PC-3 (cell line): ENCODE data around the gene NPR1. TPM values are rescaled to one million over a fixed set of nuclear protein-coding genes. Genes with fewer than 3 reads are reported as not detected.
"Not testable (repeated sequence)": the region's sequence is repeated elsewhere in the genome, so short reads cannot be mapped to it uniquely, and the experiment has no call there.

Source experiments
- ATAC-seq: fragments of 200-7000 bp; cut with Tn5 transposase; 2 replicates; pipeline ENCODE4 v1.9.1; 2020; ENCODE audit warnings: mild to moderate bottlenecking, moderate library complexity
- BruUV-seq: library from RNA; stranded (reverse); fragments of 400-500 nt; replicated peaks from 2 replicates; lab custom pipeline; 2021; lab: Mats Ljungman, UMichigan
- CTCF ChIA-PET: fragments of 300-600 bp; sonication (Branson Sonifier 250); formaldehyde crosslinking; loops from one replicate; lab custom pipeline; 2022; ENCODE audit warnings: antibody characterized with exemption; lab: Charles Lee
- POLR2A ChIA-PET: fragments of 300-600 bp; sonication (Branson Sonifier 250); formaldehyde crosslinking; loops from one replicate; lab custom pipeline; 2022; ENCODE audit warnings: antibody characterized with exemption; ENCODE audit not compliant: unreplicated experiment; lab: Charles Lee
- DNase-seq: peaks from one replicate; pipeline ENCODE4 v3.0.0-alpha.2; 2015
- H2AFZ ChIP-seq: fragments of 300-600 bp; sonication (generic); 2 replicates; pipeline ENCODE4 v1.6.0; 2016; ENCODE audit warnings: antibody characterized with exemption, low read length
- H3F3A ChIP-seq: fragments of 300-600 bp; sonication (generic); one replicate; pipeline ENCODE4 v1.6.0; 2017; ENCODE audit warnings: antibody characterized with exemption, low read length, control low read depth, mild to moderate bottlenecking; ENCODE audit not compliant: unreplicated experiment
- H3K27ac ChIP-seq: fragments of 300-600 bp; sonication (generic); 2 replicates; pipeline ENCODE4 v1.5.1; 2016; ENCODE audit warnings: mild to moderate bottlenecking, low read length
- H3K27me3 ChIP-seq: fragments of 300-600 bp; sonication (generic); 2 replicates; pipeline ENCODE4 v1.6.1; 2016; ENCODE audit warnings: low read length, mixed read lengths
- H3K36me3 ChIP-seq: fragments of 300-600 bp; sonication (generic); 2 replicates; pipeline ENCODE4 v1.6.1; 2016; ENCODE audit warnings: low read depth, mixed run types, low read length, mixed read lengths
- H3K4me1 ChIP-seq: fragments of 300-600 bp; sonication (generic); 2 replicates; pipeline ENCODE4 v1.5.1; 2016; ENCODE audit warnings: low read length; ENCODE audit not compliant: insufficient read depth
- H3K4me2 ChIP-seq: fragments of 300-600 bp; sonication (generic); 2 replicates; pipeline ENCODE4 v1.6.0; 2016; ENCODE audit warnings: low read length
- H3K4me3 ChIP-seq: fragments of 300-600 bp; sonication (generic); 2 replicates; pipeline ENCODE4 v1.5.1; 2016; ENCODE audit warnings: mild to moderate bottlenecking, low read length, mixed read lengths
- H3K79me2 ChIP-seq: fragments of 300-600 bp; sonication (generic); 2 replicates; pipeline ENCODE4 v1.6.1; 2017; ENCODE audit warnings: low read length, mixed read lengths
- H3K9ac ChIP-seq: fragments of 300-600 bp; sonication (generic); 2 replicates; pipeline ENCODE4 v1.6.0; 2016; ENCODE audit warnings: mild to moderate bottlenecking, low read length
- H3K9me2 ChIP-seq: fragments of 300-600 bp; sonication (generic); replicated peaks from 2 replicates; pipeline ENCODE4 v1.6.1; 2016; ENCODE audit warnings: mixed run types, low read length, mixed read lengths
- H3K9me3 ChIP-seq: fragments of 300-600 bp; sonication (generic); 2 replicates; pipeline ENCODE4 v1.6.1; 2016; ENCODE audit warnings: low read length, mixed read lengths
- H4K20me1 ChIP-seq: fragments of 300-600 bp; sonication (generic); 2 replicates; pipeline ENCODE4 v1.6.1; 2016; ENCODE audit warnings: low read length, mixed read lengths
- CTCF ChIP-seq: fragments of 300-600 bp; sonication (generic); conservative IDR thresholded peaks from 2 replicates; pipeline ENCODE4 v1.5.1; 2017; ENCODE audit warnings: antibody characterized with exemption, low read depth, mild to moderate bottlenecking, low read length
- EZH2 ChIP-seq: fragments of 300-600 bp; sonication (generic); IDR thresholded peaks from one replicate; pipeline ENCODE4 v1.6.1; 2017; ENCODE audit warnings: antibody characterized with exemption, mild to moderate bottlenecking, low read length; ENCODE audit not compliant: unreplicated experiment
- EZH2phosphoT487 ChIP-seq: fragments of 300-600 bp; sonication (generic); IDR thresholded peaks from 2 replicates; pipeline ENCODE4 v1.6.1; 2018; ENCODE audit warnings: mild to moderate bottlenecking, antibody characterized with exemption, low read length, borderline replicate concordance
- intact Hi-C: fragments of 100-400 bp; cut with micrococcal nuclease; formaldehyde crosslinking; loops from 2 replicates; pipeline ENCODE4 v1.9.0; 2023
- total RNA-seq: library from RNA; depleted of rRNA; stranded (reverse); fragments of >200 nt; gene quantifications from 2 replicates; pipeline ENCODE4 v1.2.3, GENCODE V29; 2014

NPR1 gene
- total RNA-seq, 1 experiment from 2014 or later: 0.84 TPM

- peaks cover 40% of the 10 kb centered on the region for H3K36me3 ChIP-seq
- H3K9me2 ChIP-seq: no peaks in the 10 kb centered on the region
- ChIA-PET CTCF (no interaction called here), POLR2A (interaction anchor here (0.8 to 1.2 kb wide), 2 partner anchors 44 to 57 kb away, joined by 3 to 18 read pairs; partner anchors contain the start of genes INTS3 and S100A13)
- H2AFZ ChIP-seq: peak within 1 kb of the TSS; percentile 90
- peaks cover 17% of the 10 kb centered on the region for H3K4me1 ChIP-seq
- H3K79me2 ChIP-seq: peaks cover 48% of the 10 kb centered on the region
- peaks cover 18% of the 10 kb centered on the region for H4K20me1 ChIP-seq
- H3K4me2 ChIP-seq: peak within 1 kb of the TSS; percentile 94
- H3K27me3 ChIP-seq: no peaks in the 10 kb centered on the region
- H3K9me3 ChIP-seq: no peaks in the 10 kb centered on the region
- TSS peak; percentile 97 for BruUV-seq
- DNase-seq (peak; percentile 100), ATAC-seq (peak; percentile 87)
- TF ChIP-seq CTCF (peak; percentile 54), EZH2phosphoT487 (no peak), EZH2 (no peak)
- intact Hi-C loops: loop anchor here (1.0 to 10.0 kb wide), 5 partner anchors 37 to 316 kb away; partner anchors contain the start of genes CHTOP and S100A9
- peak within 1 kb of the TSS; percentile 95 for H3K9ac ChIP-seq
- H3K4me3 ChIP-seq: peak within 1 kb of the TSS; percentile 89
- H3F3A ChIP-seq: peaks cover 18% of the 10 kb centered on the region
- H3K27ac ChIP-seq: peak within 1 kb of the TSS; percentile 52
These were observed 7.4 kb upstream of the NPR1 start, which contains the start of gene ILF2 for GRCh38 chr1:153670859-153671627. Gene ILF2 (minus strand): TSS chr1:153670993. CDS start chr1:153670922, 71 bp downstream.

GRCh38 chr1:153671628-153672353 is 6.7 kb upstream of the NPR1 start:
- not testable (repeated sequence) for H3K9me2 ChIP-seq, BruUV-seq, H3K9me3 ChIP-seq, DNase-seq, H3K27me3 ChIP-seq
- peak overlapping the region; percentile 60 for H3K9ac ChIP-seq
- H3K4me2 ChIP-seq: peak overlapping the region; percentile 78
- H4K20me1 ChIP-seq: peaks cover 18% of the 10 kb centered on the region
- H2AFZ ChIP-seq: peak overlapping the region; percentile 90
- H3K36me3 ChIP-seq: peaks cover 33% of the 10 kb centered on the region
- ATAC-seq: peak; percentile 73
- intact Hi-C loops: loop anchor here (1.0 to 10.0 kb wide), 5 partner anchors 37 to 317 kb away; partner anchors contain the start of genes CHTOP and S100A9
- H3K4me1 ChIP-seq: peaks cover 17% of the 10 kb centered on the region
- H3K4me3 ChIP-seq: peak overlapping the region; percentile 61
- ChIA-PET POLR2A (interaction anchor here (0.6 to 1.2 kb wide), 4 partner anchors 44 to 391 kb away, joined by 3 to 18 read pairs (median 4); partner anchors contain the start of genes INTS3 and S100A13), CTCF (interaction anchor here (0.6 kb wide), 2 partner anchors 95 to 292 kb away, joined by 4 to 7 read pairs; no protein-coding TSS in a partner anchor)
- peak overlapping the region; percentile 52 for H3K27ac ChIP-seq
- H3K79me2 ChIP-seq: peaks cover 40% of the 10 kb centered on the region
- H3F3A ChIP-seq: peaks cover 18% of the 10 kb centered on the region

GRCh38 chr1:153673511-153673910 is 5.0 kb upstream of the NPR1 start:
- Histone ChIP-seq H3K4me3 (no peak overlapping the region), H3K4me2 (no peak overlapping the region), H3K9me3 (no peaks in the 10 kb centered on the region), H3K27me3 (peaks cover 6% of the 10 kb centered on the region; the same call in 1 of the 2 replicates), H3K9me2 (no peaks in the 10 kb centered on the region), H3K27ac (no peak overlapping the region), H3F3A (peaks cover 12% of the 10 kb centered on the region), H3K79me2 (peaks cover 23% of the 10 kb centered on the region), H3K4me1 (peaks cover 19% of the 10 kb centered on the region), H2AFZ (no peak overlapping the region), H4K20me1 (peaks cover 10% of the 10 kb centered on the region), H3K9ac (no peak overlapping the region), H3K36me3 (peaks cover 15% of the 10 kb centered on the region)
- ChIA-PET POLR2A (no interaction called here), CTCF (interaction anchor here (0.6 kb wide), 1 partner anchor 75 kb away, joined by 3 read pairs; no protein-coding TSS in a partner anchor)
- BruUV-seq: no TSS peak
- intact Hi-C loops: loop anchor here (10.0 kb wide), 1 partner anchor 319 kb away; the partner anchor contains the start of gene S100A9
- ATAC-seq: no peak
- TF ChIP-seq EZH2phosphoT487 (no peak), EZH2 (no peak), CTCF (no peak)
- no peak for DNase-seq
